Coronary artery (tissue), 2 donors: ENCODE measurements around the gene MRPS23.

Source experiments
- DNase-seq: peaks from one replicate; pipeline ENCODE4 v3.0.0-alpha.2; 2017; ENCODE audit warnings: low spot score
- H3K27ac ChIP-seq, 2 donors: fragments of 200-600 bp; sonication (generic); one replicate each; pipeline ENCODE4 v1.5.1; 2016 to 2019
- H3K4me3 ChIP-seq: fragments of 200-600 bp; sonication (generic); 2 replicates; pipeline ENCODE4 v1.5.1; 2016; ENCODE audit warnings: mild to moderate bottlenecking, moderate library complexity
- TF ChIP-seq, protein P1 (sequence below): fragments of 200-600 bp; sonication (generic); IDR thresholded peaks from one replicate; pipeline ENCODE4 v1.5.1; 2019; ENCODE audit warnings: antibody characterized with exemption

The MRPS23 gene

DNA sequence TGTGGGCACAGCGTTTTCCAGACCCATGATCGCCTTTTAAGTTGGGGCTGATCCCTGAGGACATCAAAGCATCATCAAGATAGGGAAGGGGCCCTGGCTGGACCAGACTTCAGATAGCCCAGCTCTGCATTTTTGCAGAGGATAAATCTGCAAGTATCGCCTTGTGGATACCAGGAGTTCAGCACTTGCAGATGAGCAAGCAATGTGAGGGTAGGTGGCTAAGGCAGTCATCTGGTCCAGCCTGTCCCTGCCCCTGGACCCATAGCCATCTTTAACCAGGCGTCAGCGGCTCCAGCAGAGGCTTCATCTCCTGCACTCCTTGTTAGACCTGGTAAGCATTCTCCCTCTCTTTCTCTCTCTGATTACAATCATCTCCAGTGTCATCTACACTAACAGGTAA lies 9.0 kb upstream of the MRPS23 start:
- TF ChIP-seq, protein P1, sequence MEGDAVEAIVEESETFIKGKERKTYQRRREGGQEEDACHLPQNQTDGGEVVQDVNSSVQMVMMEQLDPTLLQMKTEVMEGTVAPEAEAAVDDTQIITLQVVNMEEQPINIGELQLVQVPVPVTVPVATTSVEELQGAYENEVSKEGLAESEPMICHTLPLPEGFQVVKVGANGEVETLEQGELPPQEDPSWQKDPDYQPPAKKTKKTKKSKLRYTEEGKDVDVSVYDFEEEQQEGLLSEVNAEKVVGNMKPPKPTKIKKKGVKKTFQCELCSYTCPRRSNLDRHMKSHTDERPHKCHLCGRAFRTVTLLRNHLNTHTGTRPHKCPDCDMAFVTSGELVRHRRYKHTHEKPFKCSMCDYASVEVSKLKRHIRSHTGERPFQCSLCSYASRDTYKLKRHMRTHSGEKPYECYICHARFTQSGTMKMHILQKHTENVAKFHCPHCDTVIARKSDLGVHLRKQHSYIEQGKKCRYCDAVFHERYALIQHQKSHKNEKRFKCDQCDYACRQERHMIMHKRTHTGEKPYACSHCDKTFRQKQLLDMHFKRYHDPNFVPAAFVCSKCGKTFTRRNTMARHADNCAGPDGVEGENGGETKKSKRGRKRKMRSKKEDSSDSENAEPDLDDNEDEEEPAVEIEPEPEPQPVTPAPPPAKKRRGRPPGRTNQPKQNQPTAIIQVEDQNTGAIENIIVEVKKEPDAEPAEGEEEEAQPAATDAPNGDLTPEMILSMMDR = no peak
- DNase-seq = no peak
- Histone ChIP-seq H3K4me3 (no peak overlapping the region), H3K27ac (no peak overlapping the region)

DNA sequence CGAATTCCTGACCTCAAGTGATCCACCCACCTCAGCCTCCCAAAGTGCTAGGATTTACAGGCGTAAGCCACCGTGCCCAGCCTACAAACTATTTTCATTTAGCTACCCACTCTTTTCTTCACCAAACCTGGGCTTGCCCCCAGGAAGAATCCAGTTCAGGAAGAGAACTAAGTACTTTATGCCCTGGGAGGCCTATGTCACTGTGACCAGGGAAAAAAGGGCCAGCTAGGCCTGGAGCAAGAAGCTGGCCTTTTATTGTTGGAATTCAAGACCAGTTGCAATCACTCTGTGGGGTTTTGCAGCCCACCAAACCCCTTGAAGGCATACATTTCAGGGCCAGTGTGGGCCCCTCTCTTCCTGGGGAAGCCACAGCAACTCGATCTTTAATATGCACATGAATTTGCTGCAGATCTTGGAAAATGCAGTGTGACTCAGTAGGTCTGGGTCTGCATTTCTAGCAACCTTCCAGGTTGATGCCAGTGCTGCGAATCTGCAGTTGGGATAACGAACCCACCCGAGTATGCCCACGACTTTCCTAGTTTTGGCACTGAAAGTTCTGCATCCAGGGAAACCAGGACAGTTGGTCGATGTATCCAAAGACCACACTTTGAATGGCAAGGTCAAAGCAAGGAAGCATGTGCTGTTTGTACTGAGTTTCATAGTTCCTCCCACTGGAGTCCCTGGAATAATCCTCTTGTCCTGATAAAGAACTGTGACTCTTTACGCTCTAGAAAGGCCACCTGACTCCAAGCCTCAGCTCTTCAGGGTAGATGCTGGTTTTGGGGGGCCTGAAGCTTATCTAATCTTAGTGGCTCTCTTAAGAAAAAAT lies 7.2 kb upstream of the MRPS23 start:
- TF ChIP-seq, protein P1 = no peak
- Histone ChIP-seq H3K27ac (no peak overlapping the region), H3K4me3 (no peak overlapping the region)
- no peak for DNase-seq

DNA sequence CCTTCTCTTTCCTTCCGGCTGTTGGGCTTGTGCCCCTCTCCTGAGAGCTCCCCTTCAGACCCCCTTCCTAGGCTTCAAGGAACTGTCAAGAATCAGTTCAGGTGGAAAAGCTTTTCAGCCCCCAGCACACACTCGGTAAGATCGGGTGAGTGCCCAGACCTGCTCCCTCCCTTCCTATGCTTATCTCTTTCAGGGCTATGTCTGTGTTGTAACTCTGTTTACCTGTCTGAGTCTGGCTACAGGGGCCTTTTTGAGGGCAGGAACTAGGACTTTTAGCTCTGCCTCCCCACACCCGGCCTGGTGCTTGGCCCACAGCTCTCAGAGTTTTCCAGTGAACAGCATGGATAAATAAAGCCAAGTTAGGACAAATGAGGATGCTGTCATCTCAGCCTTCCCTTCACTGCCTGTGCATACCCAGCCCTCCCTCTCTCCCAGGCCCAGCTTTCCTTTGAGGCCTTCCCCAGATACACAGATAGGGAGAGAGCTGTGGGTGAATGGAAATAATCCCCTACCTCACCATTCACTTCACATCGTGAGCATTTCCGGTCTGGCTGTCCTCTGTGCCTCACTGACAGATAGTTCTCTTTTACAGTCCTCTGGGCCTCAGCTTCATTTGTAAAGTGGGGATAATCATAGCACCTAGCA lies 5.7 kb upstream of the MRPS23 start:
- TF ChIP-seq, protein P1 = no peak
- Histone ChIP-seq H3K4me3 (no peak overlapping the region), H3K27ac (peak overlapping the region in 1 of 2 donors; percentile 45)
- DNase-seq = no peak

DNA sequence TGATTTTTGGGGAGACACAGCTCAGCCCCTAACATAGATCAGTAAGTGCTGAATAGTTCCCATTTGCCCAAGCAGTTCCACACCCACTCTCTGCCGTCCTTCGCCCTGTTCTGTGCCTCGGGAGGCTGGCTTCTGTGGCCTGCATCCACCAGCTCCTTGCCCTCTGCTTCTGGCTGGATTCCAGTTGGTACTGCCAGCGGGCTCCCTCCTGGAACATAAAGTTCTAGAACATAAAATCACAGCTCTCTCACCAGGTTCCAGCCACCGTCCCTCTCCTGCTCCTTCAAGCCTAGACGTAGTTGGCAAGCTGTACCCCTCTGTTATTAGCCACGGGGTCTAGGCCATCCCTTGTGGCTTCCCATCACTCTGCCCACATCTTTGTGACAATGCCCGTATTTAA lies 3.9 kb upstream of the MRPS23 start:
- TF ChIP-seq, protein P1 = no peak
- peak; percentile 92 for DNase-seq
- Histone ChIP-seq H3K4me3 (no peak overlapping the region), H3K27ac (peak overlapping the region; percentile 79 to 92)

DNA sequence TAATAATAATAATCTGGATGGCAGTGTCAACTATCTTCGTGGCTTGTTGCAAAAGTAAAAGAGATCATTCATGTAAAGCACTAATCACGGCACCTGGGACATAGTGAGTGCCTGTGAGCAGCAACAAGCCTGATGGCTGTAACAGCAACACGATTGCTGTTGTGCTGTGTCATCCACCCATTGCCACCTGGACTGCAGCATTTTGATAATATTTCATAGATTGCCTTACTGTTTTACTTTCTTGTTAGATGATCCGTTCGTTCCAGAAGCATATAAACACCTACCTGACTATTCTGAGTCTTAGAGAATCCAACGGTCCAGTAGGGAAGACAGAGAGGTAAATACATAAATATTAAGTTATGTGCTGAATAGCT lies 3.1 kb upstream of the MRPS23 start:
- Histone ChIP-seq H3K4me3 (no peak overlapping the region), H3K27ac (peak overlapping the region; percentile 79 to 92)
- DNase-seq = no peak
- TF ChIP-seq, protein P1 = no peak

DNA sequence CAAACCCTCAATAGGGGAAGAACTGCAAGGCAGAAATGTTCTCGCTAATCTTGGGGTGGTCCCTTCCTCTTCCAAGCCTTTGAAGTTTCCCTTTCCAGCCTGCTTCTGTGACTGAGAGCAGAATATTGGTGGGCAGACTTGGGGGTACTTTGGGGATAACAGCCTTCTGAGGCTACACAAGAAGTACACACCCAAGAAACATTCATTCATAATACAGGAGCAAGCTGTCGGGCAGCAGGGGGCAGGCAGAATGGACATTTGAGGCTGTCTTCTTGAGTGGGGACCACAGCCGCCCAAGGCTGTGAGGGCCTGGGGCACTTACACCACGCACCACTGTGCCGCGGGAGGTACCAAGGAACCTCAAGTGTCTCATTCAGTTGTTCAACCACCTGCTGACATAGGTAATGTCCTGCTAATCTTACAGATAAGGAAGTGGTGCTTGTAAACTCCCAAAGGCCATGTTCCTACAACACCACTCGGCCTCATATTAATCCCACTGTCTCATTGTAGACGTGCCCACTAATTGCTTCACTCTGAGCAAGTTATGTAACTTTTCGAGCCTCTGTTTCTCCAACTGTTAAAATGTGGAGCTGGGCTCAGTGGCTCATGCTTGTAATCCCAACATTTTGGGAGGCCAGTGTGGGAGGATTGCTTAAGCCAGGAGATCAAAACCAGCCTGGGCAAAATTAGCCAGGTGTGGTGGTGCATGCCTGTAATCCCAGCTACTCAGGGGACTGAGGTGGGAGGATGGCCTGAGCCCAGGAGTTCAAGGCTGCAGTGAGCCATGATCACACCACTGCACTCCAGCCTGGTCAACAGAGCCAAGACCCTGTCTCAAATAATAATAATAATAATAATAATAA lies 2.5 kb upstream of the MRPS23 start:
- Histone ChIP-seq H3K27ac (peak overlapping the region; percentile 79 to 92), H3K4me3 (peak overlapping the region; percentile 92)
- TF ChIP-seq, protein P1 = no peak
- no peak for DNase-seq
